Mononuclear cell (primary cell): ENCODE data around the gene NR3C2. TPM values are rescaled to one million over a fixed set of nuclear protein-coding genes. Genes with fewer than 3 reads are reported as not detected.

Experiments
- H3K27me3 ChIP-seq: 2 replicates; pipeline ENCODE4 v1.6.0; 2011; ENCODE audit warnings: low read length, control low read depth; ENCODE audit not compliant: insufficient read depth
- H3K4me1 ChIP-seq: 2 replicates; pipeline ENCODE4 v1.5.1; 2011; ENCODE audit warnings: mild to moderate bottlenecking, low read length, control low read depth; ENCODE audit not compliant: insufficient read depth
- H3K4me3 ChIP-seq: 2 replicates; pipeline ENCODE4 v1.5.1; 2011; ENCODE audit warnings: mild to moderate bottlenecking, low read length, moderate library complexity
- H3K9me3 ChIP-seq: 2 replicates; pipeline ENCODE4 v1.5.1; 2011; ENCODE audit warnings: low read depth, mild to moderate bottlenecking, control low read depth, low read length
- total RNA-seq: library from RNA; depleted of rRNA; stranded (reverse); fragments of >200 nt; gene quantifications from one replicate; pipeline ENCODE4 v1.2.3, GENCODE V29; 2012

NR3C2 gene
- total RNA-seq, 1 donor, result 29.1 TPM

GRCh38 chr4:148415500-148415899 is 26.7 kb downstream of the NR3C2 start:
- Histone ChIP-seq H3K9me3 (no peaks in the 10 kb centered on the region), H3K4me3 (no peak overlapping the region), H3K4me1 (no peaks in the 10 kb centered on the region), H3K27me3 (no peaks in the 10 kb centered on the region)

DNA sequence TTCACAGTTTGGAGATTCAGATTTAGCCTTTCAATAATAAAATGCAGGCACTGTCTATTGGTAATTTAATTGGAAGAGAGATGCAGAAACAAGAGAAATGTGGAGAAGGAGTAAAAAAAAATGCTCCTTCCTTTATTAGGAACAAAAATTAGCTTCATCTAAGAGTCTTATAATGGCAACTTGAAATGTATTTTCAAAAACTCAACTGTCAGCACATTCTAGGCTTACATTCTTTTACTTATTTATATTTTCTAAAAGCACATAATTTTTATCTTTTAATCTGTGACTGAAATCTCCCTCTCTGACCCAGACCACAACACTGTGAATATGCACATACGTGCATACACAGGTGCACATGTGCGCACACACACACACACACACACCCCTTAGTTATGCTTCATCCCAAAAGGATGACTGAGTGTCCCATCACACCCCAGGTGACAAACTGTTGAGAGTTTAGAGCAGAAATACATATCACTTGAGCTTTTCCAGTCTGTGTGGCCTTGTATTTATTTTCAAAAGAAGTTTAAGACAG is 29.7 kb downstream of the NR3C2 start:
- no peaks in the 10 kb centered on the region for H3K9me3 ChIP-seq
- no peaks in the 10 kb centered on the region for H3K4me1 ChIP-seq
- H3K4me3 ChIP-seq, result no peak overlapping the region
- no peaks in the 10 kb centered on the region for H3K27me3 ChIP-seq

GRCh38 chr4:148405161-148405893 is 36.9 kb downstream of the NR3C2 start:
- Histone ChIP-seq H3K4me3 (no peak overlapping the region), H3K27me3 (no peaks in the 10 kb centered on the region), H3K4me1 (no peaks in the 10 kb centered on the region), H3K9me3 (no peaks in the 10 kb centered on the region)

GRCh38 chr4:148398988-148399387 is 43.2 kb downstream of the NR3C2 start:
- Histone ChIP-seq H3K27me3 (no peaks in the 10 kb centered on the region), H3K4me1 (no peaks in the 10 kb centered on the region), H3K4me3 (no peak overlapping the region), H3K9me3 (no peaks in the 10 kb centered on the region)

DNA sequence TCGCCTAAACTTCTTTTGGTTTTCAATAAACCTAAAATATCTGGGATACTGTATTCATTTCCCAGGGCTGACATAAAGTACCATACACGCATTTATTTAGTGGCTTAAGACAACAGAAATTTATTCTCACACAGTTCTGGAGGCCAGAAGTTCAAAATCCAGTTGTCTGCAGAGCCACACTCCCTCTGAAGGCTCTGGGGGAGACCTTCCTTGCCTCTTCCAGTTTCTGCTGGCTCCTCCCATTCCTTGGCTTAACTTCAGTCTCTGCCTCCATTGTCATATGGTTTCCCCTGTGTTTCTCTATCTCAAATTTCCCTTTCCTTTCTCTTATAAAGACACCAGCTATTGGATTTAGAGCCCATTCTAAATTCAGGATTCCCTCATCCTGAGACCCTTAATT is 44.4 kb downstream of the NR3C2 start:
- no peaks in the 10 kb centered on the region for H3K4me1 ChIP-seq
- no peaks in the 10 kb centered on the region for H3K27me3 ChIP-seq
- H3K9me3 ChIP-seq, result no peaks in the 10 kb centered on the region
- H3K4me3 ChIP-seq, result no peak overlapping the region

DNA sequence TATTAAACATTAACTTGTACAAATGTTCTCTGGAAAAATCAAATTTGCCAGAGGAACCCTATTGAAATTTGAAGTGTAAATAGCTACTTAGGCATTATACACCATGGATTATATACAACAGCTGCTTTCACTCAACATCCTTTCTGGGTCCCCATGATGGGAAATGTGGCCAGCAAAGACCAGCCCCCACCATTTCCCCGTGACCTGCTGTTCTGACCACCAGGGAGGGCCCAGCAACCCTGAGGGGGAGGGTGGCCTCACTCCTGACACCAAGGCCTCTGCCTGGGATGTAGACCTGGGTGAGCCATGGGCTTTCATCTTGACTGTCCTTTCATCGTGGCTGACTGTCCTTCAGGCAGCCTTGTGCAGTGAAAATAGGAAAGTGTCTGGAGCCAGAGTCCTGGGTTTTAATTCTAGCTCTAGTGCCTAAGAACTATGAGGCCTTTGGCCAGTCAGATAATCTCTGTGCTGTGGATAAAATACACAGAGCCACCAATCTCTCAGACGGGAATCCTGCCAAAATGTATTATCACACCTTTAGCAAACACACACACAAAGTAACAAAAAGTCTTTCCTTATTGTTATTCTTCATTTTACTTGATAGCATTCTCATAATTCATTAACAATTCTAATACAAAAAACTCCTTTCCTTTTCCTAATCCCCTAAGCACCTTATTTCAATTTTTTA is 45.1 kb downstream of the NR3C2 start:
- no peaks in the 10 kb centered on the region for H3K9me3 ChIP-seq
- no peaks in the 10 kb centered on the region for H3K27me3 ChIP-seq
- H3K4me1 ChIP-seq, result no peaks in the 10 kb centered on the region
- no peak overlapping the region for H3K4me3 ChIP-seq

- no peaks in the 10 kb centered on the region for H3K9me3 ChIP-seq
- H3K27me3 ChIP-seq, result no peaks in the 10 kb centered on the region
- H3K4me1 ChIP-seq, result no peaks in the 10 kb centered on the region
These were observed 46.4 kb downstream of the NR3C2 start for GRCh38 chr4:148395771-148396170.

DNA sequence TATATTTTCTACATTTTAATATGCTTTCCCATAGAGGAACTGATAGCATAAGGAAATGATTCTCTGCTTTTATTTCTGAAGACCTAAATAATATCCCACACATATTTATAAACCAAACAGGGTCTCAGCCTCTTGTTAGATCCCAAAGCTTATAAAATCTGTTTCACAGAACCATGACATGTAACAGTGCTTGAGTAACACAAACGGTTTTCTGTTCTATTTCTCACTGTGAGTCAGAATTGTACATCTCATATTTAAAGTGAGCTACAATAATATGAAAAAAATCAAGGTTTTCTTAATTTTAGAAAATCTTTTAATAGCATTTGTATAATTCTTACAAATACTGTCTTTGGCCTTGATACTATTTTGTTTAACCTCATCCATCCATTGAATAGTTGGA is 51.2 kb downstream of the NR3C2 start:
- Histone ChIP-seq H3K4me3 (no peak overlapping the region), H3K9me3 (no peaks in the 10 kb centered on the region), H3K27me3 (no peaks in the 10 kb centered on the region), H3K4me1 (no peaks in the 10 kb centered on the region)

More at GRCh38 chr4:148395771-148396170, 46.4 kb downstream of the NR3C2 start:
- no peak overlapping the region for H3K4me3 ChIP-seq

GRCh38 chr4:148390311-148390710 is 51.9 kb downstream of the NR3C2 start:
- no peaks in the 10 kb centered on the region for H3K4me1 ChIP-seq
- H3K4me3 ChIP-seq, result no peak overlapping the region
- H3K9me3 ChIP-seq, result no peaks in the 10 kb centered on the region
- no peaks in the 10 kb centered on the region for H3K27me3 ChIP-seq

GRCh38 chr4:148380291-148380690 is 61.9 kb downstream of the NR3C2 start:
- no peaks in the 10 kb centered on the region for H3K27me3 ChIP-seq
- H3K4me1 ChIP-seq, result peaks cover 4% of the 10 kb centered on the region
- H3K4me3 ChIP-seq, result no peak overlapping the region
- H3K9me3 ChIP-seq, result no peaks in the 10 kb centered on the region

GRCh38 chr4:148376151-148376550 is 66.1 kb downstream of the NR3C2 start:
- Histone ChIP-seq H3K9me3 (no peaks in the 10 kb centered on the region), H3K27me3 (no peaks in the 10 kb centered on the region), H3K4me3 (no peak overlapping the region), H3K4me1 (peaks cover 4% of the 10 kb centered on the region)

DNA sequence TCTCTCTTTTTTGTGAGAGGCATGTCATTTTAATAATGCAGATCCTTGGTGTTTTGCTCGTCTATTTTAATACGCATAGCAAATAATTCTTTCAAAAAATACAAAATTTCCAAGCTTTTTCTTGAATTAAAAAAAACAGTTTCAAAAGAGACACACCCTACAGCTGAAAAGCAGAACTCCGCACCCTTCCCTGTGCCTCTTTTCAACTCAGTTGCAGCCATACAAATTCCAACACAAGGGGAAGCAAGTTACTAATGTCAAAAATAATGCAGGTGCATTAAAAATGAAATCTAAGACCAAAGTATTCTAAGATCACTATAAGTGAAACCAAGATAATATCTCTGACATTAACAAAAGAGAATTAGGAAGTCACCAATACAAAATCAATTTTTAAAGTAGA is 66.6 kb downstream of the NR3C2 start:
- peaks cover 4% of the 10 kb centered on the region for H3K4me1 ChIP-seq
- H3K9me3 ChIP-seq, result no peaks in the 10 kb centered on the region
- H3K4me3 ChIP-seq, result no peak overlapping the region
- H3K27me3 ChIP-seq, result no peaks in the 10 kb centered on the region

GRCh38 chr4:148373093-148373492 is 69.1 kb downstream of the NR3C2 start:
- H3K27me3 ChIP-seq, result no peaks in the 10 kb centered on the region
- peaks cover 4% of the 10 kb centered on the region for H3K4me1 ChIP-seq
- H3K9me3 ChIP-seq, result no peaks in the 10 kb centered on the region
- H3K4me3 ChIP-seq, result no peak overlapping the region

DNA sequence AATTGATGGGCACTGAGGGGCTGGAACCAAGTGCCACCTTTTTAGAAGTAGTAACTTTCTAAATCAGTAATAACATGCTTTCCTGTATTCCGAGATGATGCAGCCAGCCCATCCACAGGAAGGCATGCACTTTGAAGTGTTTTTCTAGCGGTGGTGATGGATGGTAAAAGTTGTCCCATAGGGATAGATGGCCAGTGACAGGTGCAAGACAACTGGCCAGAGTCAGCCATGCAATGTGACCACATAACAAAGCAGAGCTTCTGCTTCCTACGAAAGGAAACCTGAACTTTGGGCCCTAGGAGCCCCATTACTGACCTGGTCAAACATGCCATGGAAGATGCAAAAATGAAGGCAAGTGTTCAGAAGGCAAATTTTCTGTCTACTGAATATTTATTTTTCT is 72.3 kb downstream of the NR3C2 start:
- H3K4me1 ChIP-seq, result no peaks in the 10 kb centered on the region
- no peak overlapping the region for H3K4me3 ChIP-seq
- H3K9me3 ChIP-seq, result no peaks in the 10 kb centered on the region
- no peaks in the 10 kb centered on the region for H3K27me3 ChIP-seq

- Histone ChIP-seq H3K4me1 (no peaks in the 10 kb centered on the region), H3K27me3 (no peaks in the 10 kb centered on the region), H3K4me3 (no peak overlapping the region), H3K9me3 (no peaks in the 10 kb centered on the region)
These were observed 74.5 kb downstream of the NR3C2 start for GRCh38 chr4:148367756-148368155.

DNA sequence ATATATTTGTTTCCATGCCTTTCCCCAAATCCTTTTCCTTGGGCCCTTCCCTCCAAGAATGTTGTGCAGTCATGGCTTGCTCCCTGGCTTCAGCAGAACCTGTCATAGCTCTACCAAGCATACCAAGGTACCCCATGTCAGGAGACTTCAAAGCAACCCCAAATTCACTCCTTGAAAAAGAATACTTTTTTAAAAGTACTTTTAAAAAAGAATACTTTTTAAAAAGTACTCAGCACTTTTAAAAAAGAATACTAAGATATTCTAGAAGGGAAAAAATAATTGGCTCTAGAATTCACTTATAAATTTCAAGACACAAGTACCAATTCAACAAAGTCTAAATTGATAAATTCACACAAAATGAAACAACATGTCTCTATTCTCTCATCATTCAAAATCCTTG is 76.0 kb downstream of the NR3C2 start:
- H3K27me3 ChIP-seq, result no peaks in the 10 kb centered on the region
- no peaks in the 10 kb centered on the region for H3K9me3 ChIP-seq
- no peak overlapping the region for H3K4me3 ChIP-seq
- no peaks in the 10 kb centered on the region for H3K4me1 ChIP-seq
